Osteocyte (in vitro differentiated cells): ENCODE measurements around the gene TATDN3. TPM values are rescaled to one million over a fixed set of nuclear protein-coding genes. Genes with fewer than 3 reads are reported as not detected.
A peak's percentile ranks its signal among the peaks of the same experiment; 100 is the strongest.

Experiments used
- DNase-seq: peaks from one replicate; pipeline ENCODE4 v3.0.0; 2021; ENCODE audit warnings: mixed read lengths; ENCODE audit not compliant: unreplicated experiment; ENCODE audit errors: extremely low spot score
- H3K27ac Mint-ChIP-seq: one replicate; pipeline ENCODE4 v1.8.0; 2021; ENCODE audit warnings: mild to moderate bottlenecking, mixed read lengths; ENCODE audit not compliant: unreplicated experiment
- H3K27me3 Mint-ChIP-seq: one replicate; pipeline ENCODE4 v1.8.0; 2021; ENCODE audit warnings: mixed read lengths; ENCODE audit not compliant: unreplicated experiment
- H3K36me3 Mint-ChIP-seq: one replicate; pipeline ENCODE4 v1.8.0; 2021; ENCODE audit warnings: mixed read lengths; ENCODE audit not compliant: unreplicated experiment
- H3K4me1 Mint-ChIP-seq: one replicate; pipeline ENCODE4 v1.8.0; 2021; ENCODE audit warnings: mixed read lengths; ENCODE audit not compliant: unreplicated experiment
- H3K4me3 Mint-ChIP-seq: one replicate; pipeline ENCODE4 v1.8.0; 2021; ENCODE audit warnings: mild to moderate bottlenecking, moderate library complexity, mixed read lengths; ENCODE audit not compliant: unreplicated experiment
- H3K9me3 Mint-ChIP-seq: one replicate; pipeline ENCODE4 v1.8.0; 2021; ENCODE audit warnings: mixed read lengths; ENCODE audit not compliant: unreplicated experiment
- total RNA-seq: library from RNA; stranded (reverse); gene quantifications from 2 replicates; pipeline ENCODE4 v1.2.1, GENCODE V29; 2021
- TF ChIP-seq, protein P1 (sequence below): fragments of 200-600 bp; sonication (generic); IDR thresholded peaks from 2 replicates; pipeline ENCODE4 v1.5.0; 2021; ENCODE audit warnings: antibody characterized with exemption, mild to moderate bottlenecking, moderate library complexity

The TATDN3 gene
- total RNA-seq, 1 donor from 2014 or later, result 15.6 TPM

DNA sequence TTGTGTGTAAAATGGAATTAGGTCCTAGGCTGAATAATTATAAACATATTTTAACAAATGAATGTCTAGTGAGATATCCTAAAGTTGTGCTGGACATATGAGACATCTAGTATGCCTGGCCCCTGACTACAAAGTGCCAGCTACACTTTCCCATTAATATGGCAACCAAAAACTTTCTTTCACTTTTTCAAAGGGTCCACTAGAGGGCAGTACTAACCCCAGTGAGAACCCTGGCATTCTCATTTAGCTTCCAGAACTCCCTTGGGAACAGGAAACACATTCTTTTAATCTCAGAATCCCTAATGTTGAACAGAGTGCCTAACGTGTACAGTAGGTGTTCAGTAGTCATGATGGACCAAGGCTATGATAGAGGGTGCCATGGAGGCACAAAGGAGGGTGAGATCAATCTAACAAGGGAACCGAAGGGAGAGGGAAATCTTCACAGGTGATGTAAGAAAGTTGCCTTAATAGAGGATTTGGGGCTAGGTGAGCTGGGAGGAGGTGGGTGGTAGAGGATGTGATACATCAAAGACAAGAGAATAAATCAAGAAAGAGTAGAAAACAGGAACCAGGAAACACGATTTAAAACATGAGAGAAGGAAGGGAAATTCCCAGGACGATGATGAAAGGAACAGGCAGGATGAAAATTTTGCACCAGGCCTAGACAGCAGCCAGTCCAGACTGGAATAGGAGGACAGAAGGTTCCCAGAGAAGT is 41.7 kb upstream of the TATDN3 start:
- TF ChIP-seq, protein P1, sequence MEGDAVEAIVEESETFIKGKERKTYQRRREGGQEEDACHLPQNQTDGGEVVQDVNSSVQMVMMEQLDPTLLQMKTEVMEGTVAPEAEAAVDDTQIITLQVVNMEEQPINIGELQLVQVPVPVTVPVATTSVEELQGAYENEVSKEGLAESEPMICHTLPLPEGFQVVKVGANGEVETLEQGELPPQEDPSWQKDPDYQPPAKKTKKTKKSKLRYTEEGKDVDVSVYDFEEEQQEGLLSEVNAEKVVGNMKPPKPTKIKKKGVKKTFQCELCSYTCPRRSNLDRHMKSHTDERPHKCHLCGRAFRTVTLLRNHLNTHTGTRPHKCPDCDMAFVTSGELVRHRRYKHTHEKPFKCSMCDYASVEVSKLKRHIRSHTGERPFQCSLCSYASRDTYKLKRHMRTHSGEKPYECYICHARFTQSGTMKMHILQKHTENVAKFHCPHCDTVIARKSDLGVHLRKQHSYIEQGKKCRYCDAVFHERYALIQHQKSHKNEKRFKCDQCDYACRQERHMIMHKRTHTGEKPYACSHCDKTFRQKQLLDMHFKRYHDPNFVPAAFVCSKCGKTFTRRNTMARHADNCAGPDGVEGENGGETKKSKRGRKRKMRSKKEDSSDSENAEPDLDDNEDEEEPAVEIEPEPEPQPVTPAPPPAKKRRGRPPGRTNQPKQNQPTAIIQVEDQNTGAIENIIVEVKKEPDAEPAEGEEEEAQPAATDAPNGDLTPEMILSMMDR, result peak; percentile 71
- Mint-ChIP-seq H3K4me3 (no peak overlapping the region), H3K27me3 (no peaks in the 10 kb centered on the region)

DNA sequence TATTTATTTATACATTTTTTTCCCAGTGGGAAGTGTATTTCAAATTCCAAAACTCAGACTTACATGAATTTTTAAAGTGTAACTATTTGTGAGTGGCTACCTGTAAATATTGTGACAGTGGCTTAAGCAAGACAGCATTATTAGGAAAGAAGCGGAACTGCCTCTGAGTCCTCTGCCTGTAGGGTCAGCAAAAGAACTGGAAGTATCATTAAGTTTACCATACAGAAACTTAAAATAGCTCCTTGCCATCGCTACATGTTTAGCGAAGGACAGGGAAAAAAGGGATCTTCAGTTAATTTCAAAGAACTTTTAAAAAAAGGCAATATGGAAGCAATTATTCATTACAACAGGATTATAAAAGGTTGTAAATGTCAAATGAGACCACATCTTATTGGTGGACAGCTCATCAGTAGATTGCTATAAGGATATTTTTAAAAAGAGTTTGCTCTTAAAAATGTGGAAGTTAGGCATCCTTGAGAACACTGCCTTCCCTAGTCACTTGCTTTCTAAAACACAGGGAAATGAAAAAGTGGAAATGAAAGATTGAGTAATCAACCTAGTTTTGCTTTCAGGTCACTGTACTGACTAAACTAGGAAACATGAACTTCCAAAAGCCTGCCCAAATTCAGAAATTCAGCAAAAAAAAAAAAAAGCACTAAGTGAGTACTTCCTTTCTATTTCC is 39.3 kb upstream of the TATDN3 start:
- Mint-ChIP-seq H3K27me3 (no peaks in the 10 kb centered on the region), H3K36me3 (no peaks in the 10 kb centered on the region), H3K4me1 (peaks cover 14% of the 10 kb centered on the region), H3K27ac (no peak overlapping the region), H3K4me3 (no peak overlapping the region), H3K9me3 (peaks cover under 1% of the 10 kb centered on the region)
- TF ChIP-seq, protein P1, result no peak
- DNase-seq, result no peak

More for the DNA sequence above, 41.7 kb upstream of the TATDN3 start:
- Mint-ChIP-seq H3K36me3 (peaks cover 7% of the 10 kb centered on the region), H3K9me3 (peaks cover 3% of the 10 kb centered on the region), H3K27ac (no peak overlapping the region), H3K4me1 (peaks cover 14% of the 10 kb centered on the region)
- no peak for DNase-seq

DNA sequence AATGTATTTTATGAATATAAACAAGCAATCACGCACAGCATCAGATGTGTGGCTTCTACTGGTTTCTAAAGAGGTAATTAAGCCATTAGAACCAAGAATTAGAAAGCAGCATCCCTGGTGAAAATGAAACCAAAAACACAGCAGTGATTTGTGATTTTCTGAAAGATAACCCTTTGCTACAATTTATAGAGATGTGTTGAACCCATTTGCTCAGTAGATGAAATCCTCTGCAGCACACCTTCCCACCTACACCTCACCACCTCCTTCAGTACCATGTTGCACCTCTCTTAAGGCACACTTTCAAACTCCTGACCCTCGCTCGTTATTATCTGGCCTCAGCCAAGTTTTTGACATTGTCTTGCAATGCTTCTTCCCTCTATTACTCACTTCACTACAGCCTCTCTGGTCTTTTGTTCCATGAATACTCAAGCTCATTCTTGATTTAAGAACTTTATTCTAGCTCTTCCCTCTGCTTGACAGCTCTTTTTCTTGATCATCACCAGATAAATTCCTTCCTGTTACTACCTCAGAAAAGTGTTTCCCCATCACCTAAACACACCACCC is 38.7 kb upstream of the TATDN3 start:
- no peak for DNase-seq
- peaks cover 14% of the 10 kb centered on the region for H3K4me1 Mint-ChIP-seq
- no peak overlapping the region for H3K27ac Mint-ChIP-seq
- no peaks in the 10 kb centered on the region for H3K9me3 Mint-ChIP-seq
- H3K4me3 Mint-ChIP-seq, result no peak overlapping the region
- TF ChIP-seq, protein P1, result no peak
- no peaks in the 10 kb centered on the region for H3K36me3 Mint-ChIP-seq
- no peaks in the 10 kb centered on the region for H3K27me3 Mint-ChIP-seq

DNA sequence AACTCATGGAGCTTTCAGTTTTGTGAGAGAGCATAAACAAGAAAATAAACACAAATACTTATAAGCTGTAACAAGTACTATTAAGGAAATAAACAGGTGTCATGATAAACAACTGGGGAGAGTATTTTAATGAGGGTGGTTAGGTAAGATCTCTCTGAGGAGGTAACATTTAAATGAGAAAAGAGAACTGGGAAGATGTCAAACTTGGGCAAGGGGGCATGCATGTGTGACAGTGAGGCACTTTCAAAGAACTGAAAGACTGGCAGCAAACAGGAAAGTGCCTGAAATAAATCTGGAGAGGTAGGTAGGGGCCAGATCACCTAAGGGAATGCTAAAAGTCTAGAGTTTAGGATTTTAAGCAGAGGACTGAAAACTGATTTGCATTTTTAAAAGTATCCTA is 37.9 kb upstream of the TATDN3 start:
- Mint-ChIP-seq H3K27ac (no peak overlapping the region), H3K4me1 (peaks cover 14% of the 10 kb centered on the region), H3K4me3 (no peak overlapping the region), H3K9me3 (no peaks in the 10 kb centered on the region), H3K27me3 (no peaks in the 10 kb centered on the region), H3K36me3 (no peaks in the 10 kb centered on the region)
- TF ChIP-seq, protein P1, result no peak
- DNase-seq, result no peak

DNA sequence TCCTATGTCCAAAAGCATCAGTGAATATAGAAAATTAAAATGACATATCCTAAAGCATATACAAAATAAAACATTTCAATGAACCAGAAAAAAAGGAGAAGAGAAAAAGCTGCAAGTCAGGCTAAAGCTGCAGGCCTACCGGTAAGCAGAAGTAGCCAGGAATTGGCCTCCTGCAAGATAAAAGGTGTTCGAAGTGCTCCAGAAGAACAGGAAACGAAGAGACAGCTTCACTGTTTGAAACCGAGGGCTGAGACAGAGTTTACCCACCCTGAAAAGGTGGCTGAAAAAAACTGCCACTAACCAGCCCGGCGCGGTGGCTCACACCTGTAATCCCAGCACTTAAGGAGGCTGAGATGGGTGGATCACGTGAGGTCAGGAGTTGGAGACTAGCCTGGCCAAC is 37.5 kb upstream of the TATDN3 start:
- TF ChIP-seq, protein P1, result no peak
- Mint-ChIP-seq H3K36me3 (no peaks in the 10 kb centered on the region), H3K4me3 (no peak overlapping the region), H3K27ac (no peak overlapping the region), H3K9me3 (no peaks in the 10 kb centered on the region), H3K27me3 (no peaks in the 10 kb centered on the region), H3K4me1 (peaks cover 14% of the 10 kb centered on the region)
- DNase-seq, result no peak
